GM12878 (cell line): ENCODE data around the gene MYRFL. TPM values are rescaled to one million over a fixed set of nuclear protein-coding genes. Genes with fewer than 3 reads are reported as not detected.

Experiments
- ATAC-seq: fragments of 200-7000 bp; cut with Tn5 transposase; 3 replicates; pipeline ENCODE4 v1.9.1; 2020; ENCODE audit warnings: mild to moderate bottlenecking, moderate library complexity
- BruUV-seq: library from RNA; stranded (reverse); fragments of 400-500 nt; replicated peaks from 2 replicates; lab custom pipeline; 2021; lab: Mats Ljungman, UMichigan
- CTCF ChIA-PET: fragments of 300-600 bp; sonication (Branson Sonifier 250); formaldehyde crosslinking; extraction: SDS; loops from one replicate; lab custom pipeline; 2021; ENCODE audit warnings: inconsistent platforms; lab: Yijun Ruan, JAX
- POLR2A ChIA-PET: fragments of 350-600 bp; formaldehyde crosslinking; extraction: SDS; loops from one replicate; lab custom pipeline; 2021; ENCODE audit warnings: inconsistent platforms; lab: Charles Lee
- RAD21 ChIA-PET: fragments of 300-600 bp; sonication (Branson Sonifier 250); formaldehyde crosslinking; loops from one replicate; lab custom pipeline; 2023; ENCODE audit warnings: antibody characterized with exemption; ENCODE audit not compliant: unreplicated experiment; lab: Charles Lee
- SMC1A ChIA-PET: fragments of 300-600 bp; sonication (Branson Sonifier 250); formaldehyde crosslinking; loops from one replicate; lab custom pipeline; 2023; ENCODE audit not compliant: unreplicated experiment, uncharacterized antibody; lab: Charles Lee
- DNase-seq: peaks from one replicate; pipeline ENCODE4 v3.0.0-alpha.2; 2011; ENCODE audit warnings: low read depth, low spot score
- FAIRE-seq: peaks from 3 replicates; lab custom pipeline; 2011; peaks lifted over from hg19 to GRCh38; lab: Jason Lieb, UNC
- H2AFZ ChIP-seq: 2 replicates; pipeline ENCODE4 v1.6.0; 2011; ENCODE audit warnings: low read depth, low read length, control low read depth; ENCODE audit not compliant: control insufficient read depth
- H3K27ac ChIP-seq: 2 replicates; pipeline ENCODE4 v1.5.1; 2011; ENCODE audit warnings: control low read depth; ENCODE audit not compliant: control insufficient read depth, insufficient read depth
- H3K27me3 ChIP-seq, 2 experiments: replicated peaks in 1 of 2; 2 replicates each; pipeline versions ENCODE4 v1.6.0 to v1.6.1; 2011; ENCODE audit warnings: low read length in 1 of 2; ENCODE audit not compliant: control insufficient read depth in 2 of 2, insufficient read depth in 2 of 2
- H3K36me3 ChIP-seq, 2 experiments: 2 replicates each; pipeline ENCODE4 v1.5.1; 2011; ENCODE audit warnings: low read length in 1 of 2; ENCODE audit not compliant: control insufficient read depth in 2 of 2, insufficient read depth in 2 of 2
- H3K4me1 ChIP-seq: 2 replicates; pipeline ENCODE4 v1.6.1; 2011; ENCODE audit warnings: mild to moderate bottlenecking, low read length, moderate library complexity, mixed read lengths; ENCODE audit not compliant: control insufficient read depth, insufficient read depth
- H3K4me2 ChIP-seq: 2 replicates; pipeline ENCODE4 v1.6.0; 2011; ENCODE audit warnings: control low read depth; ENCODE audit not compliant: control insufficient read depth, insufficient read depth
- H3K4me3 ChIP-seq: fragments of 200-600 bp; sonication (generic); 2 replicates; pipeline ENCODE4 v1.5.1; 2016
- H3K79me2 ChIP-seq: 2 replicates; pipeline ENCODE4 v1.6.0; 2011; ENCODE audit warnings: low read length; ENCODE audit not compliant: control insufficient read depth, insufficient read depth
- H3K9ac ChIP-seq: 2 replicates; pipeline ENCODE4 v1.8.0; 2011; ENCODE audit warnings: low read length, control low read depth, mixed read lengths; ENCODE audit not compliant: control insufficient read depth, insufficient read depth
- H3K9me3 ChIP-seq: replicated peaks from 3 replicates; pipeline ENCODE4 v1.5.1; 2011; ENCODE audit warnings: mild to moderate bottlenecking, low read length; ENCODE audit not compliant: control insufficient read depth, insufficient read depth
- H4K20me1 ChIP-seq: 2 replicates; pipeline ENCODE4 v1.6.0; 2011; ENCODE audit not compliant: control insufficient read depth, insufficient read depth
- BCLAF1 ChIP-seq: fragments of 450-650 bp; IDR thresholded peaks from 2 replicates; pipeline ENCODE4 v1.6.1; 2017; ENCODE audit warnings: antibody characterized with exemption, mild to moderate bottlenecking, moderate library complexity
- CREB1 ChIP-seq: IDR thresholded peaks from 2 replicates; pipeline ENCODE4 v1.6.1; 2012; ENCODE audit warnings: low read depth, mild to moderate bottlenecking, inconsistent platforms
- CREM ChIP-seq: IDR thresholded peaks from 2 replicates; pipeline ENCODE4 v1.6.1; 2014; ENCODE audit warnings: antibody characterized with exemption, low read depth
- EZH2 ChIP-seq: IDR thresholded peaks from 2 replicates; pipeline ENCODE4 v1.6.1; 2012; ENCODE audit warnings: low read depth, mild to moderate bottlenecking, control low read depth, inconsistent platforms, low read length, borderline replicate concordance; ENCODE audit not compliant: control insufficient read depth
- HDAC2 ChIP-seq: fragments of 200-600 bp; sonication (generic); IDR thresholded peaks from 2 replicates; pipeline ENCODE4 v1.6.1; 2017
- HDGF ChIP-seq: fragments of 450-650 bp; IDR thresholded peaks from 2 replicates; pipeline ENCODE4 v1.6.1; 2016; ENCODE audit warnings: antibody characterized with exemption
- IRF5 ChIP-seq: fragments of 450-650 bp; IDR thresholded peaks from 2 replicates; pipeline ENCODE4 v1.6.1; 2017; ENCODE audit warnings: borderline replicate concordance
- PAX5 ChIP-seq: IDR thresholded peaks from 2 replicates; pipeline ENCODE4 v1.6.1; 2011; ENCODE audit warnings: low read depth, low read length, borderline replicate concordance
- POU2F2 ChIP-seq: IDR thresholded peaks from 3 replicates; pipeline ENCODE4 v1.6.1; 2011; ENCODE audit warnings: low read depth, mild to moderate bottlenecking, low read length, borderline replicate concordance
- SMARCA5 ChIP-seq: fragments of 450-650 bp; IDR thresholded peaks from 2 replicates; pipeline ENCODE4 v1.6.1; 2017; ENCODE audit warnings: mild to moderate bottlenecking
- STAT1 ChIP-seq: fragments of 450-650 bp; conservative IDR thresholded peaks from 2 replicates; pipeline ENCODE4 v1.6.1; 2014; ENCODE audit warnings: antibody characterized with exemption, mild to moderate bottlenecking
- ZSCAN29 ChIP-seq: fragments of 450-650 bp; IDR thresholded peaks from 2 replicates; pipeline ENCODE4 v1.6.1; 2017; ENCODE audit warnings: mild to moderate bottlenecking, moderate library complexity
- WGBS: methylation state at CpG from one replicate; pipeline ENCODE4 v1.1.6; 2016; ENCODE audit warnings: low lambda C conversion rate; ENCODE audit not compliant: insufficient replicate concordance, insufficient coverage; ENCODE audit errors: missing lambda C conversion rate; 5-methylcytosine and 5-hydroxymethylcytosine counted together
- in situ Hi-C: fragments of 300-500 bp; cut with MboI; formaldehyde crosslinking; loops from 9 replicates; pipeline ENCODE4 v1.14.3; 2018; ENCODE audit warnings: mixed read lengths
- intact Hi-C: fragments of 100-400 bp; cut with micrococcal nuclease; formaldehyde crosslinking; loops from one replicate; pipeline ENCODE4 v1.14.2; 2022; ENCODE audit not compliant: unreplicated experiment
- polyA plus RNA-seq, 11 experiments: library from polyadenylated mRNA; depleted of rRNA in 4 of 11; unstranded in 6 of 11; stranded (reverse) in 5 of 11; fragments of >200 nt; fragmentation: Nextera tagmentation in 4 of 11; fragmentation: Illumina TruSeq in 1 of 11; extraction: Ambion mirVana in 4 of 11; extraction: Trizol in 1 of 11; gene quantifications; 1 replicate in 1 of 11; 2 replicates in 10 of 11; pipeline versions ENCODE4 v1.2.1 to v1.2.3, GENCODE V29; 2011 to 2016; ENCODE audit warnings: inconsistent platforms in 2 of 11, missing spikeins in 2 of 11, low read depth in 1 of 11
- total RNA-seq, 4 experiments: library from RNA; depleted of rRNA in 3 of 4; stranded (reverse); fragments of >200 nt in 3 of 4; fragmentation: Illumina TruSeq in 1 of 4; extraction: Trizol in 1 of 4; gene quantifications; 2 replicates each; pipeline versions ENCODE4 v1.2.1 to v1.2.3, GENCODE V29; 2013 to 2021

The MYRFL gene
- total and polyA plus RNA-seq, 10 of the 15 experiments (the other 5 are each of a cell fraction or from before 2014, with no cell fraction given), result 0.24 to 1.8 (median 0.64) TPM

GRCh38 chr12:69969011-69969410, 144.0 kb downstream of the MYRFL start:
- CTCF ChIA-PET, result interaction anchor here (0.6 kb wide), 1 partner anchor 101 kb away, joined by 3 read pairs; no protein-coding TSS in a partner anchor
- POLR2A ChIA-PET, result no interaction called here
- RAD21 ChIA-PET, result no interaction called here
- no peak for TF ChIP-seq CREM
- no peak for TF ChIP-seq SMARCA5
- TF ChIP-seq CREB1, result no peak
- no peak for TF ChIP-seq BCLAF1
- TF ChIP-seq ZSCAN29, result no peak
- TF ChIP-seq IRF5, result no peak
- no peak for TF ChIP-seq HDGF
- TF ChIP-seq POU2F2, result no peak
- no peak for TF ChIP-seq PAX5
- TF ChIP-seq EZH2, result no peak
- TF ChIP-seq HDAC2, result no peak
- no peak for TF ChIP-seq STAT1
- H3K4me3 ChIP-seq, result no peak overlapping the region
- no peak overlapping the region for H3K9ac ChIP-seq
- no peaks in the 10 kb centered on the region for H4K20me1 ChIP-seq
- no peak overlapping the region for H3K27ac ChIP-seq
- intact Hi-C loops (no loop called here), in situ Hi-C loops (no loop called here)
- no peaks in the 10 kb centered on the region for H3K4me1 ChIP-seq
- H3K79me2 ChIP-seq, result no peaks in the 10 kb centered on the region
- no peaks in the 10 kb centered on the region for H3K9me3 ChIP-seq
- SMC1A ChIA-PET, result no interaction called here
- no peak overlapping the region for H2AFZ ChIP-seq
- FAIRE-seq (no peak), ATAC-seq (no peak), DNase-seq (no peak)
- H3K27me3 ChIP-seq, result no peaks in the 10 kb centered on the region
- no peaks in the 10 kb centered on the region for H3K36me3 ChIP-seq
- no TSS peak for BruUV-seq
- no peak overlapping the region for H3K4me2 ChIP-seq
- WGBS, result 56% methylated on average over 3 of the region's 3 CpGs
